H1 (cell line): ENCODE data around the gene ZMYM4. TPM values are rescaled to one million over a fixed set of nuclear protein-coding genes. Genes with fewer than 3 reads are reported as not detected.

Experiments used
- CTCF ChIA-PET: fragments of 300-600 bp; sonication (Branson Sonifier 250); formaldehyde crosslinking; loops from one replicate; lab custom pipeline; 2021; ENCODE audit not compliant: partially characterized antibody; lab: Charles Lee
- POLR2A ChIA-PET: fragments of 300-600 bp; sonication (Branson Sonifier 250); formaldehyde crosslinking; loops from one replicate; lab custom pipeline; 2021; ENCODE audit warnings: inconsistent platforms; ENCODE audit not compliant: partially characterized antibody; lab: Charles Lee
- DNase-seq, 2 experiments: peaks; one replicate each; pipeline versions ENCODE4 v3.0.0 to v3.0.0-alpha.2; 2010 to 2022; ENCODE audit warnings: low spot score in 2 of 2, low read depth in 1 of 2, mixed read lengths in 1 of 2
- FAIRE-seq: peaks from 2 replicates; lab custom pipeline; 2011; peaks lifted over from hg19 to GRCh38; lab: Jason Lieb, UNC
- H2AFZ ChIP-seq: 2 replicates; pipeline ENCODE4 v1.8.1; 2012; ENCODE audit warnings: low read length, inconsistent platforms
- H2AK5ac ChIP-seq: 2 replicates; pipeline ENCODE4 v1.6.1; 2013; ENCODE audit warnings: low read depth, low read length
- H2BK120ac ChIP-seq: replicated peaks from 2 replicates; pipeline ENCODE3; 2013; ENCODE audit warnings: low read depth, low read length, inconsistent platforms
- H2BK12ac ChIP-seq: 2 replicates; pipeline ENCODE4 v1.6.1; 2013; ENCODE audit warnings: low read depth, low read length
- H2BK15ac ChIP-seq: 2 replicates; pipeline ENCODE4 v1.6.1; 2013; ENCODE audit warnings: low read length
- H2BK20ac ChIP-seq: 2 replicates; pipeline ENCODE4 v1.6.1; 2013; ENCODE audit warnings: low read length
- H2BK5ac ChIP-seq: 2 replicates; pipeline ENCODE4 v1.6.1; 2013; ENCODE audit warnings: low read depth, low read length
- H3K14ac ChIP-seq: 2 replicates; pipeline ENCODE4 v1.6.1; 2013; ENCODE audit warnings: inconsistent platforms; ENCODE audit not compliant: insufficient read length
- H3K18ac ChIP-seq: 2 replicates; pipeline ENCODE4 v1.6.1; 2013; ENCODE audit warnings: low read length; ENCODE audit errors: extremely low read depth
- H3K23ac ChIP-seq: 2 replicates; pipeline ENCODE4 v1.6.1; 2013; ENCODE audit warnings: inconsistent platforms; ENCODE audit not compliant: insufficient read length
- H3K23me2 ChIP-seq: 2 replicates; pipeline ENCODE4 v1.6.1; 2013; ENCODE audit warnings: low read depth, low read length
- H3K27ac ChIP-seq: 2 replicates; pipeline ENCODE4 v1.6.1; 2011; ENCODE audit warnings: low read depth, low read length, inconsistent platforms
- H3K27me3 ChIP-seq, 4 experiments: replicated peaks in 1 of 4; 1 replicate in 1 of 4; 2 replicates in 3 of 4; pipeline versions ENCODE4 v1.6.1 to v1.8.1; 2011 to 2013; ENCODE audit warnings: low read length in 3 of 4, mild to moderate bottlenecking in 3 of 4, inconsistent platforms in 2 of 4, mixed read lengths in 2 of 4, moderate library complexity in 1 of 4; ENCODE audit not compliant: control insufficient read depth in 3 of 4, insufficient read depth in 3 of 4; ENCODE audit errors: extremely low read depth in 1 of 4
- H3K36me3 ChIP-seq, 4 experiments: 2 replicates each; pipeline versions ENCODE4 v1.6.1 to v1.8.1; 2011 to 2013; ENCODE audit warnings: mild to moderate bottlenecking in 4 of 4, low read length in 3 of 4, moderate library complexity in 2 of 4, control low read depth in 1 of 4, inconsistent platforms in 1 of 4; ENCODE audit not compliant: insufficient read depth in 4 of 4, control insufficient read depth in 2 of 4
- H3K4ac ChIP-seq: replicated peaks from 2 replicates; pipeline ENCODE3; 2013; ENCODE audit warnings: low read length, low read depth, mixed read lengths, inconsistent platforms; ENCODE audit not compliant: insufficient read length
- H3K4me1 ChIP-seq, 4 experiments: replicated peaks in 1 of 4; 1 replicate in 1 of 4; 2 replicates in 3 of 4; pipeline versions ENCODE4 v1.6.1 to v1.8.1; 2011 to 2013; ENCODE audit warnings: low read length in 3 of 4, inconsistent platforms in 2 of 4, mixed read lengths in 1 of 4; ENCODE audit not compliant: insufficient read depth in 4 of 4, control insufficient read depth in 3 of 4
- H3K4me2 ChIP-seq, 2 experiments: 2 replicates each; pipeline versions ENCODE4 v1.6.1 to v1.8.1; 2011 to 2013; ENCODE audit warnings: low read depth in 2 of 2, low read length in 2 of 2, control low read depth in 1 of 2, inconsistent platforms in 1 of 2, mild to moderate bottlenecking in 1 of 2; ENCODE audit not compliant: insufficient read depth in 1 of 2
- H3K4me3 ChIP-seq, 4 experiments: fragments of 200-600, 300-600 bp in 1 of 4; sonication (generic), shearing (Covaris generic), sonication (Bioruptor Twin) in 1 of 4; 2 replicates each; pipeline versions ENCODE4 v1.5.1 to v1.8.1; 2011 to 2016; ENCODE audit warnings: low read length in 4 of 4, low read depth in 3 of 4, control low read depth in 2 of 4, inconsistent platforms in 2 of 4, mild to moderate bottlenecking in 2 of 4, mixed read lengths in 1 of 4, moderate library complexity in 1 of 4; ENCODE audit not compliant: insufficient read depth in 2 of 4; ENCODE audit errors: extremely low read depth in 1 of 4
- H3K56ac ChIP-seq: replicated peaks from 2 replicates; pipeline ENCODE3; 2013; ENCODE audit warnings: low read depth, mild to moderate bottlenecking, mixed read lengths, low read length, inconsistent platforms; ENCODE audit not compliant: insufficient read length
- H3K79me1 ChIP-seq: 2 replicates; pipeline ENCODE4 v1.6.1; 2013; ENCODE audit warnings: low read depth, low read length, control low read depth
- H3K79me2 ChIP-seq, 2 experiments: 2 replicates each; pipeline versions ENCODE4 v1.6.1 to v1.8.1; 2012 to 2013; ENCODE audit warnings: low read length in 2 of 2, mild to moderate bottlenecking in 2 of 2, inconsistent platforms in 1 of 2; ENCODE audit not compliant: insufficient read depth in 2 of 2, control insufficient read depth in 1 of 2
- H3K9ac ChIP-seq, 4 experiments: replicated peaks in 1 of 4; 1 replicate in 1 of 4; 2 replicates in 3 of 4; pipeline versions ENCODE4 v1.6.1 to v1.8.1; 2011 to 2013; ENCODE audit warnings: low read depth in 3 of 4, low read length in 3 of 4, control low read depth in 2 of 4, mild to moderate bottlenecking in 2 of 4, moderate library complexity in 2 of 4, inconsistent platforms in 1 of 4; ENCODE audit errors: extremely low read depth in 1 of 4
- H3K9me3 ChIP-seq, 2 experiments: 2 replicates each; pipeline versions ENCODE4 v1.6.1 to v1.8.1; 2012 to 2013; ENCODE audit warnings: mild to moderate bottlenecking in 2 of 2, moderate library complexity in 2 of 2, control low read depth in 1 of 2, inconsistent platforms in 1 of 2, low read depth in 1 of 2, low read length in 1 of 2, mixed read lengths in 1 of 2; ENCODE audit not compliant: insufficient read depth in 2 of 2
- H4K20me1 ChIP-seq, 2 experiments: replicated peaks in 1 of 2; 2 replicates each; pipeline versions ENCODE3 to v1.8.1; 2011 to 2013; ENCODE audit warnings: inconsistent platforms in 2 of 2, low read length in 2 of 2, mild to moderate bottlenecking in 1 of 2; ENCODE audit not compliant: insufficient read depth in 2 of 2, control insufficient read depth in 1 of 2
- H4K5ac ChIP-seq: 2 replicates; pipeline ENCODE4 v1.6.1; 2013; ENCODE audit warnings: low read length, low read depth, mixed read lengths, inconsistent platforms; ENCODE audit not compliant: insufficient read length
- H4K8ac ChIP-seq: 2 replicates; pipeline ENCODE4 v1.8.0; 2013; ENCODE audit warnings: mild to moderate bottlenecking, moderate library complexity, low read length, inconsistent platforms; ENCODE audit not compliant: insufficient read depth; ENCODE audit errors: extremely low read depth
- H4K91ac ChIP-seq: replicated peaks from 2 replicates; pipeline ENCODE3; 2013; ENCODE audit warnings: low read length, mixed read lengths, inconsistent platforms; ENCODE audit not compliant: insufficient read length
- BCL11A ChIP-seq, 2 experiments: IDR thresholded peaks; one replicate each; pipeline ENCODE4 v1.6.1; 2011; ENCODE audit warnings: low read depth in 2 of 2, low read length in 2 of 2, mild to moderate bottlenecking in 2 of 2
- FOSL1 ChIP-seq: IDR thresholded peaks from 2 replicates; pipeline ENCODE4 v1.6.1; 2011; ENCODE audit warnings: mild to moderate bottlenecking, low read depth, low read length, moderate library complexity; ENCODE audit not compliant: insufficient read depth
- NANOG ChIP-seq: IDR thresholded peaks from 2 replicates; pipeline ENCODE4 v1.6.1; 2011; ENCODE audit warnings: low read length, low read depth, mild to moderate bottlenecking, inconsistent platforms; ENCODE audit not compliant: insufficient read depth, poor library complexity, severe bottlenecking
- NRF1 ChIP-seq: IDR thresholded peaks from 2 replicates; pipeline ENCODE4 v1.6.1; 2011; ENCODE audit warnings: mild to moderate bottlenecking, low read depth, low read length, improper control_type of control experiment
- POU5F1 ChIP-seq: IDR thresholded peaks from 2 replicates; pipeline ENCODE4 v1.6.1; 2011; ENCODE audit warnings: low read depth, mild to moderate bottlenecking, low read length, moderate library complexity
- RNF2 ChIP-seq: fragments of 200-900, 300-1000 bp; sonication (generic); IDR thresholded peaks from 2 replicates; pipeline ENCODE4 v1.7.1; 2016; ENCODE audit warnings: borderline replicate concordance, low read depth, mild to moderate bottlenecking, antibody characterized with exemption, low read length; ENCODE audit not compliant: poor library complexity, severe bottlenecking; ENCODE audit errors: missing control alignments
- SRF ChIP-seq: IDR thresholded peaks from 2 replicates; pipeline ENCODE4 v1.6.1; 2011; ENCODE audit warnings: mild to moderate bottlenecking, low read depth, low read length, moderate library complexity
- WGBS, 2 experiments: shearing (Covaris generic) in 1 of 2; methylation state at CpG; one replicate each; pipeline versions ENCODE4 v1.1.6 to v1.1.7; 2013 to 2015; ENCODE audit warnings: low lambda C conversion rate in 2 of 2, mixed read lengths in 2 of 2, inconsistent platforms in 1 of 2, low coverage in 1 of 2, missing lambda C conversion rate in 1 of 2; ENCODE audit not compliant: insufficient replicate concordance in 2 of 2, insufficient coverage in 1 of 2, insufficient read length in 1 of 2; ENCODE audit errors: extremely low coverage in 1 of 2, missing lambda C conversion rate in 1 of 2; 5-methylcytosine and 5-hydroxymethylcytosine counted together
- polyA plus RNA-seq, 7 experiments: library from polyadenylated mRNA; depleted of rRNA in 3 of 7; stranded (reverse) in 5 of 7; unstranded in 2 of 7; fragments of >200 nt in 5 of 7; fragments of 200-250 nt in 2 of 7; gene quantifications; 1 replicate in 5 of 7; 2 replicates in 1 of 7; 4 replicates in 1 of 7; pipeline versions ENCODE4 v1.2.1 to v1.2.3, GENCODE V29; 2011 to 2013; ENCODE audit warnings: missing spikeins in 2 of 7, mixed read lengths in 2 of 7
- total RNA-seq: library from RNA; stranded (reverse); fragmentation: NEBNext Ultra II Directional; extraction: Animal tissue kit (Norgen Biotek cat#: 25700); gene quantifications from 2 replicates; pipeline ENCODE4 v1.2.1, GENCODE V29; 2021

Gene ZMYM4
- total and polyA plus RNA-seq, 2 of the 8 experiments (the other 6 are each of a cell fraction or from before 2014, with no cell fraction given) = 16.7 to 81.3 TPM

- Histone ChIP-seq H3K9ac (no peak overlapping the region), H2BK5ac (no peak overlapping the region), H4K20me1 (no peaks in the 10 kb centered on the region), H3K27ac (no peak overlapping the region), H3K36me3 (peaks cover 0 to 10% (median 0%) of the 10 kb centered on the region in 4 experiments; a peak in 1 of 8 replicates), H3K79me1 (no peaks in the 10 kb centered on the region; the same call in 1 of the 2 replicates), H3K4ac (no peak overlapping the region), H2BK12ac (no peak overlapping the region), H4K5ac (no peak overlapping the region), H2AK5ac (no peak overlapping the region), H2AFZ (no peak overlapping the region), H3K79me2 (peaks cover 0 to 11% of the 10 kb centered on the region in 2 experiments; a peak in 1 of 4 replicates), H3K27me3 (no peaks in the 10 kb centered on the region), H3K4me2 (no peak overlapping the region), H4K8ac (no peak overlapping the region), H2BK120ac (no peak overlapping the region), H3K23me2 (no peaks in the 10 kb centered on the region), H3K14ac (no peak overlapping the region), H3K18ac (no peak overlapping the region), H3K4me1 (no peaks in the 10 kb centered on the region; a peak in 1 of 7 replicates), H3K4me3 (no peak overlapping the region), H3K9me3 (no peaks in the 10 kb centered on the region), H3K23ac (no peak overlapping the region), H2BK15ac (no peak overlapping the region), H2BK20ac (no peak overlapping the region), H4K91ac (no peak overlapping the region), H3K56ac (no peak overlapping the region)
- no peak for DNase-seq
- ChIA-PET POLR2A (interaction anchor here (0.6 to 1.1 kb wide), 3 partner anchors 8 to 169 kb away, joined by 3 read pairs; partner anchors contain the start of gene SFPQ), CTCF (interaction anchor here (0.9 to 1.4 kb wide), 5 partner anchors 9 to 477 kb away, joined by 3 to 5 read pairs (median 4); no protein-coding TSS in a partner anchor)
- WGBS, 2 experiments = 64% methylated on average over 3 of the region's 3 CpGs; no CpG with 5 or more reads in 1 of the 2 experiments
- FAIRE-seq = no peak
- TF ChIP-seq RNF2 (no peak), POU5F1 (no peak), SRF (peak; percentile 80), BCL11A (IDR thresholded peaks at IDR 0.05; ENCODE audit: low read depth in 2 of 2, low read length in 2 of 2) (no peak), NRF1 (no peak), FOSL1 (no peak), NANOG (no peak)
These were observed 93.1 kb downstream of the ZMYM4 start for GRCh38 chr1:35361638-35362037.
